Upper lobe of left lung (tissue), 4 donors: Measurements from ENCODE around the gene ALKAL2.

Experiments
- CTCF ChIP-seq, 6 experiments: fragments of 450-650 bp in 4 of 6; fragments of 200-600 bp in 2 of 6; sonication (generic) in 2 of 6; IDR thresholded peaks; one replicate each; pipeline ENCODE4 v1.5.1; 2016 to 2019; ENCODE audit warnings: antibody characterized with exemption in 6 of 6
- EP300 ChIP-seq, 4 donors: sonication (generic); formaldehyde crosslinking; IDR thresholded peaks; one replicate each; pipeline ENCODE4 v1.5.1; 2017; ENCODE audit warnings: antibody characterized with exemption in 4 of 4, control low read depth in 2 of 4
- POLR2A ChIP-seq, 4 donors: fragments of 450-650 bp; IDR thresholded peaks; one replicate each; pipeline ENCODE4 v1.5.1; 2016 to 2017; ENCODE audit warnings: antibody characterized with exemption in 4 of 4, mild to moderate bottlenecking in 2 of 4
- POLR2AphosphoS5 ChIP-seq, 2 donors: sonication (generic); formaldehyde crosslinking; IDR thresholded peaks; one replicate each; pipeline ENCODE4 v1.5.1; 2017; ENCODE audit warnings: antibody characterized with exemption in 2 of 2

GRCh38 chr2:336360-336759 is 48.5 kb upstream of the ALKAL2 start:
- TF ChIP-seq CTCF (IDR thresholded peaks at IDR 0.05) (no peak), POLR2AphosphoS5 (IDR thresholded peaks at IDR 0.05) (no peak), POLR2A (IDR thresholded peaks at IDR 0.05) (no peak), EP300 (IDR thresholded peaks at IDR 0.05) (no peak)
